D721Med (cell line): ENCODE results near the gene PTGER4.
"Not testable (repeated sequence)": the region's sequence is repeated elsewhere in the genome, so short reads cannot be mapped to it uniquely, and the experiment has no call there.

Source experiments
- DNase-seq: peaks from one replicate; pipeline ENCODE4 v3.0.0; 2011; ENCODE audit warnings: low spot score; ENCODE audit not compliant: insufficient read length
- FAIRE-seq: peaks from 2 replicates; lab custom pipeline; 2011; peaks lifted over from hg19 to GRCh38; lab: Jason Lieb, UNC
- TF ChIP-seq, protein P1 (sequence below): IDR thresholded peaks from 2 replicates; pipeline ENCODE4 v1.5.1; 2012; ENCODE audit warnings: mild to moderate bottlenecking, control low read depth; ENCODE audit not compliant: insufficient read depth; ENCODE audit errors: missing control alignments

PTGER4 gene

DNA sequence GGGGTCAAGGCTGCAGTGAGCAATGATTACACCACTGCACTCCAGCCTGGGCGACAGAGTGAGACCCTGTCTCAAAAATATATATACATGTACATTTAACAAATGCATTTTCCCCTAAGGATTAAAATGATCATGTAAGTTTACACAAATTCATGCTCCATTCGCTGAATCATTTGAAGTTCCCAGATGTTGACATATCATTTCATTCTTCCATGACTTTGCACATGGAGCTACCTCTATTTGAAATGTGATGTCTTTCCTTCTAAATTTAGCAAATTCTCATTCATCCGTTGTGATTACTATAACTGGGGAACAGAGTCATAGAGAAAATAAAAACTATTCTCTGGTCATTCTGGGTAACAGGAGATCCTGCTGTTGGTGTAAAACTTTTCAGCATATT, 10.6 kb downstream of the PTGER4 start:
- DNase-seq: no peak
- FAIRE-seq: no peak
- TF ChIP-seq, protein P1, sequence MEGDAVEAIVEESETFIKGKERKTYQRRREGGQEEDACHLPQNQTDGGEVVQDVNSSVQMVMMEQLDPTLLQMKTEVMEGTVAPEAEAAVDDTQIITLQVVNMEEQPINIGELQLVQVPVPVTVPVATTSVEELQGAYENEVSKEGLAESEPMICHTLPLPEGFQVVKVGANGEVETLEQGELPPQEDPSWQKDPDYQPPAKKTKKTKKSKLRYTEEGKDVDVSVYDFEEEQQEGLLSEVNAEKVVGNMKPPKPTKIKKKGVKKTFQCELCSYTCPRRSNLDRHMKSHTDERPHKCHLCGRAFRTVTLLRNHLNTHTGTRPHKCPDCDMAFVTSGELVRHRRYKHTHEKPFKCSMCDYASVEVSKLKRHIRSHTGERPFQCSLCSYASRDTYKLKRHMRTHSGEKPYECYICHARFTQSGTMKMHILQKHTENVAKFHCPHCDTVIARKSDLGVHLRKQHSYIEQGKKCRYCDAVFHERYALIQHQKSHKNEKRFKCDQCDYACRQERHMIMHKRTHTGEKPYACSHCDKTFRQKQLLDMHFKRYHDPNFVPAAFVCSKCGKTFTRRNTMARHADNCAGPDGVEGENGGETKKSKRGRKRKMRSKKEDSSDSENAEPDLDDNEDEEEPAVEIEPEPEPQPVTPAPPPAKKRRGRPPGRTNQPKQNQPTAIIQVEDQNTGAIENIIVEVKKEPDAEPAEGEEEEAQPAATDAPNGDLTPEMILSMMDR: no peak

DNA sequence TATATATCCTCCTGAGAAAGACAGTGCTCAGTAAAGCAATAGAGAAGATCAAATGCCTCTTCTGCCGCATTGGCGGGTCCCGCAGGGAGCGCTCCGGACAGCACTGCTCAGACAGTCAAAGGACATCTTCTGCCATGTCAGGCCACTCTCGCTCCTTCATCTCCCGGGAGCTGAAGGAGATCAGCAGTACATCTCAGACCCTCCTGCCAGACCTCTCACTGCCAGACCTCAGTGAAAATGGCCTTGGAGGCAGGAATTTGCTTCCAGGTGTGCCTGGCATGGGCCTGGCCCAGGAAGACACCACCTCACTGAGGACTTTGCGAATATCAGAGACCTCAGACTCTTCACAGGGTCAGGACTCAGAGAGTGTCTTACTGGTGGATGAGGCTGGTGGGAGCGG, 12.2 kb downstream of the PTGER4 start:
- no peak for FAIRE-seq
- no peak for DNase-seq
- TF ChIP-seq, protein P1: no peak

DNA sequence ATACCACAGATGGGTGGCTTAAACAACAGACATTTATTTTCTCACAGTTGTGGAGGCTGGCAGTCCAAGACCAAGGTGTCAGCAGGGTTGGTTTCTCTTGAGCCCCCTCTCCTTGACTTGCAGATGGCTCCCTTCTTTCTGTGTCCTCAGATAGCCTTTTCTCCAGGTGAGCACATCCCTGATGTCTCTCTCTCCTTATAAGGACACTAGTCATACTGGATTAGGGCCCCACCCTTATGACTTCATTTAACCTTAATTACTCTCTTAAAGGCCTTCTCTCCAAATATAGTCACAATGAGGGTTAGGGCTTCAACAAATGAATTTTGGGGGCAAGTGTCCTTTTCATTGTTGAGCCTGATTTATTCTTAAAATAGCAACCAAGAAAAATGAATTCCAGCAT, 14.7 kb downstream of the PTGER4 start:
- FAIRE-seq: no peak
- DNase-seq: no peak
- TF ChIP-seq, protein P1: no peak

DNA sequence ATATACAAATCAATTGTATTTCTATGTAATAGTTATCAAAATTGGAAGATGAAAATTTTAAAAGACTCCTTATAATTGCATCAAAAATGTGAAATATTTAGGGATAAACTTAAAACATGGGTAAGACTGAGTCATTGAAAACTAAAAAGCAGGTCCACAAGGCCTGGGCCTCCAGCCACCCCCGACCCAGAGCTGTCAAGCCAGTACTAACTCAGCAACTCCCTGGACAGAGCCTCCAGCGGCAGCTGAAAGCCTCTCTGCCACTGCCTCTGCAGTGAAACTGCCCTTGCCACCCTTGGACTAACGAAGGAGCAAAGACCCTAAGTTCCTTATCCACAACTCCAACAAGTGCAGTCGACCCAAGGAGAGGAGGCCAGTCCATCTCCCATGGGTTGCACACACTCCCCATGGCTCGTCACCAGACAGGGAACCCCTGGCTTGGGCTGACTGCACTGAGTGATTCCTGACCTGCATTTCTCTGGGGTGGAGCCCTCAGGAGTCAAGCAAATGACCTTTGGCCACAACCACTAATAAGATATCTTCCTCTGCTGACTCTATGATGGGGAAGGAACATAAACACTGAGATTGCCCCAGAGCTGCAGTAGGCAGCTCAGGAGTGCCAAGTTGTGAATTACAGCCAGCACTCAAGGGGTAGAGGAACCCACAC, 20.5 kb downstream of the PTGER4 start:
- FAIRE-seq (no peak), DNase-seq (no peak)
- TF ChIP-seq, protein P1: no peak

DNA sequence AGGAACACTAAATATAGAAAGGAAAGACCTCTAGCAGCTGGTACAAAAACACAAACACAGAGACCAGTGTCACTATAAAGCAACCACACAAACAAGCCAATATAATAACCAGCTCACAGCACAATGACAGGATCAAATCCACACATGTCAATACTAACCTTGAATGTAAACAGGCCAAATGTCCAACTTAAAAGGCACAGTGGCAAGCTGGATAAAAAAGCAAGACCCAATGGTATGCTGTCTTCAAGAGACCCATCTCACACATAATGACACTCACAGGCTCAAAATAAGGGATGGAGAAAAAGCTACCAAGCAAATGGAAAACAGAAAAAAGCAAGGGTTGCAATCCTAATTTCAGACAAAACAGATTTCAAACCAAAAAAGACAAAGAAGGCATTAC, 22.3 kb downstream of the PTGER4 start:
- not testable (repeated sequence) for DNase-seq, FAIRE-seq

DNA sequence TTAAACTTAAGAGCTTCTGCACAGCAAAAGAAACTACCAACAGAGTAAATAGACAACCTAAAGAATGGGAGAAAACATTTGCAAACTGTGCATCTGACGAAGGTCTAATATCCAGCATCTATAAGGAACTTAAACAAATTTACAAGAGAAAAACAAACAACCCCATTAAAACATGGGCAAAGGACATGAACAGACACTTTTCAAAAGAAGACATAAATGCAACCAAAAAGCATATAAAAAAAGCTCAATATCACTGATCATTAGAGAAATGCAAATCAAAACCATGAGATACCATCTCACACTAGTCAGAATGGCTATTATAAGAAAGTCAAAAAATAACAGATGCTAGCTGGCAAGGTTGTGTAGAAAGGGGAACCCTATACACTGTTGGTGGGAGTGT, 25.8 kb downstream of the PTGER4 start:
- DNase-seq, FAIRE-seq: not testable (repeated sequence)

DNA sequence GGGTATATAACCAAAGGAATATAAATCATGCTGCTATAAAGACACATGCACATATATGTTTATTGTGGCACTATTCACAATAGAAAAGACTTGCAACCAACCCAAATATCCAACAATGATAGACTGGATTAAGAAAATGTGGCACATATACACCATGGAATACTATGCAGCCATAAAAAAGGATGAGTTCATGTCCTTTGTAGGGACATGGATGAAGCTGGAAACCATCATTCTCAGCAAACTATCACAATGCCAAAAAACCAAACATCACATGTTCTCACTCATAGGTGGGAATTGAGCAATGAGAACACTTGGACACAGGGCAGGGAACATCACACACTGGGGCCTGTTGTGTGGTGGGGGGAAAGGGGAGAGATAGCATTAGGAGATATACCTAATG, 30.9 kb downstream of the PTGER4 start:
- not testable (repeated sequence) for DNase-seq, FAIRE-seq

DNA sequence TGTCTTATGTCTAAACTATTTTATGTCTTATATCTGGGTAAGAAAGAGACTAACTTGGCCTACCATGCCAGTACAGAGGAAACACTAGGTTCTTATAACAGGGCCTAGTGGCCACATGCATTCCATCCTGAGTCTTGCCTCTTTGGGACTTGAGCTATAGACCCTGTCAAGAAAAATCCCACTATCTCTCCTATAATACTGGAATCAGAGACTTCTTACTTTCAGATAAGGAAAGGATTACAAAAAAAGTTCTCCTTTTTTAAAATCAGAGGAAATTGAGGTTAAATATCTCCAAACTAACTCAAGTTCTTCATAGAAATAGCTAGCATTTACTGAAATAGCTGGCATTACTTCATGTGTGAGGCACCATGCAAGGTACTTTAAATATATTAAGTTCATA, 34.3 kb downstream of the PTGER4 start:
- FAIRE-seq: no peak

More for the DNA sequence above, 34.3 kb downstream of the PTGER4 start:
- TF ChIP-seq, protein P1: no peak
- DNase-seq: no peak
